K562 (cell line): ENCODE data around the gene NPR3. TPM values are rescaled to one million over a fixed set of nuclear protein-coding genes. Genes with fewer than 3 reads are reported as not detected.

Experiments
- ATAC-seq: fragments of 200-7000 bp; cut with Tn5 transposase; 3 replicates; pipeline ENCODE4 v1.9.1; 2020; ENCODE audit warnings: moderate library complexity
- BruUV-seq: library from RNA; stranded (reverse); fragments of 400-500 nt; replicated peaks from 2 replicates; lab custom pipeline; 2021; lab: Mats Ljungman, UMichigan
- CTCF ChIA-PET: fragments of 300-600 bp; formaldehyde crosslinking; extraction: SDS; loops from one replicate; lab custom pipeline; 2021; ENCODE audit warnings: low intra/inter-chr PET ratio; lab: Yijun Ruan, JAX
- POLR2A ChIA-PET: fragments of 300-600, 350-650 bp; sonication (Branson Sonifier 250); formaldehyde crosslinking; extraction: SDS; loops from one replicate; lab custom pipeline; 2021; ENCODE audit warnings: antibody characterized with exemption, inconsistent platforms; lab: Yijun Ruan, JAX
- DNase-seq, 4 experiments: peaks; one replicate each; pipeline versions ENCODE4 v3.0.0 to v3.0.0-alpha.2; 2011 to 2018; ENCODE audit warnings: low spot score in 3 of 4, mixed read lengths in 3 of 4; ENCODE audit errors: extremely low read depth in 1 of 4
- FAIRE-seq: peaks from 2 replicates; lab custom pipeline; 2011; peaks lifted over from hg19 to GRCh38; lab: Jason Lieb, UNC
- H2AFZ ChIP-seq: 2 replicates; pipeline ENCODE4 v1.6.0; 2011; ENCODE audit warnings: low read depth, low read length, control low read depth, inconsistent platforms
- H3K27ac ChIP-seq: fragments of 200-600 bp; 3 replicates; pipeline ENCODE4 v1.8.0; 2011; ENCODE audit warnings: low read depth, mild to moderate bottlenecking, control low read depth, inconsistent platforms, low read length, moderate library complexity, mixed read lengths; ENCODE audit errors: extremely low read depth
- H3K27me3 ChIP-seq, 2 experiments: fragments of 300-600 bp in 1 of 2; 2 replicates in 1 of 2; 3 replicates in 1 of 2; pipeline versions ENCODE4 v1.6.0 to v1.8.0; 2011; ENCODE audit warnings: inconsistent platforms in 2 of 2, low read length in 2 of 2, mild to moderate bottlenecking in 1 of 2, mixed read lengths in 1 of 2, moderate library complexity in 1 of 2; ENCODE audit not compliant: control insufficient read depth in 2 of 2, insufficient read depth in 2 of 2
- H3K36me3 ChIP-seq: fragments of 300-600 bp; 3 replicates; pipeline ENCODE4 v1.8.0; 2011; ENCODE audit warnings: mild to moderate bottlenecking, low read length, inconsistent platforms; ENCODE audit not compliant: control insufficient read depth, insufficient read depth
- H3K4me1 ChIP-seq, 2 experiments: fragments of 200-600 bp in 1 of 2; replicated peaks in 1 of 2; 2 replicates in 1 of 2; 3 replicates in 1 of 2; pipeline versions ENCODE4 v1.5.1 to v1.8.0; 2011; ENCODE audit warnings: inconsistent platforms in 2 of 2, low read length in 2 of 2, mild to moderate bottlenecking in 1 of 2, mixed read lengths in 1 of 2, moderate library complexity in 1 of 2; ENCODE audit not compliant: control insufficient read depth in 2 of 2, insufficient read depth in 2 of 2
- H3K4me2 ChIP-seq: 2 replicates; pipeline ENCODE4 v1.6.1; 2011; ENCODE audit warnings: low read length, control low read depth, inconsistent platforms, mixed read lengths; ENCODE audit not compliant: insufficient read depth
- H3K4me3 ChIP-seq: fragments of 200-600 bp; sonication (generic), shearing (Covaris generic); 2 replicates; pipeline ENCODE4 v1.5.1; 2016; ENCODE audit warnings: control low read depth, inconsistent platforms
- H3K79me2 ChIP-seq: fragments of 200-600 bp; 3 replicates; pipeline ENCODE4 v1.8.0; 2011; ENCODE audit warnings: low read length, inconsistent platforms; ENCODE audit not compliant: control insufficient read depth, insufficient read depth
- H3K9ac ChIP-seq, 2 experiments: 2 replicates each; pipeline versions ENCODE4 v1.6.0 to v1.6.1; 2011; ENCODE audit warnings: low read depth in 2 of 2, low read length in 2 of 2, control low read depth in 1 of 2, inconsistent platforms in 1 of 2, mild to moderate bottlenecking in 1 of 2, mixed read lengths in 1 of 2; ENCODE audit not compliant: insufficient read depth in 1 of 2
- H3K9me1 ChIP-seq: one replicate; pipeline ENCODE4 v1.6.0; 2011; ENCODE audit warnings: inconsistent platforms, mild to moderate bottlenecking, low read length, moderate library complexity; ENCODE audit not compliant: control insufficient read depth, insufficient read depth
- H3K9me3 ChIP-seq: replicated peaks from 2 replicates; pipeline ENCODE4 v1.5.1; 2011; ENCODE audit warnings: low read depth, low read length, inconsistent platforms; ENCODE audit not compliant: control insufficient read depth, insufficient read depth
- H4K20me1 ChIP-seq: replicated peaks from 2 replicates; pipeline ENCODE4 v1.6.1; 2011; ENCODE audit warnings: low read length, inconsistent platforms, mixed read lengths; ENCODE audit not compliant: control insufficient read depth, insufficient read depth
- KLF6 ChIP-seq: fragments of 250-450 bp; sonication (Bioruptor Pico); IDR thresholded peaks from 2 replicates; pipeline ENCODE4 v1.4.0; 2020; ENCODE audit warnings: mild to moderate bottlenecking, moderate library complexity, borderline replicate concordance
- MCM2 ChIP-seq: fragments of 450-650 bp; IDR thresholded peaks from 2 replicates; pipeline ENCODE4 v1.6.1; 2017; ENCODE audit warnings: low read depth, mild to moderate bottlenecking
- MEF2A ChIP-seq: IDR thresholded peaks from 2 replicates; pipeline ENCODE4 v1.6.1; 2011; ENCODE audit warnings: low read depth, mild to moderate bottlenecking, low read length, moderate library complexity; ENCODE audit not compliant: control insufficient read depth
- NFRKB ChIP-seq: fragments of 450-650 bp; IDR thresholded peaks from 2 replicates; pipeline ENCODE4 v1.6.1; 2016; ENCODE audit warnings: low read depth
- ZBTB1 ChIP-seq: sonication (generic); formaldehyde crosslinking; IDR thresholded peaks from 2 replicates; pipeline ENCODE4 v1.8.1; 2023; ENCODE audit warnings: missing genetic modification reagents, low read depth, mild to moderate bottlenecking, borderline replicate concordance
- ZNF133 ChIP-seq: fragments of 250-450 bp; sonication (Bioruptor Pico); IDR thresholded peaks from 2 replicates; pipeline ENCODE4 v1.4.0; 2020; ENCODE audit warnings: mild to moderate bottlenecking
- ZNF695 ChIP-seq: fragments of 450-650 bp; formaldehyde crosslinking; IDR thresholded peaks from 2 replicates; pipeline ENCODE4 v1.4.0; 2020; ENCODE audit warnings: mild to moderate bottlenecking, moderate library complexity
- WGBS: fragments of 100-300 bp; shearing (Covaris generic); methylation state at CpG from one replicate; pipeline ENCODE4 v1.1.6; 2016; ENCODE audit warnings: low coverage, mixed read lengths; ENCODE audit not compliant: insufficient coverage; ENCODE audit errors: missing lambda C conversion rate; 5-methylcytosine and 5-hydroxymethylcytosine counted together
- in situ Hi-C: fragments of 300-500 bp; cut with MboI; formaldehyde crosslinking; loops from 4 replicates; pipeline ENCODE4 v1.15.0; 2018; ENCODE audit warnings: inconsistent platforms, mixed read lengths
- intact Hi-C: fragments of 100-400 bp; cut with micrococcal nuclease; formaldehyde crosslinking; loops from 2 replicates; pipeline ENCODE4 v1.14.2; 2022
- polyA plus RNA-seq, 8 experiments: library from polyadenylated mRNA; depleted of rRNA in 4 of 8; stranded (reverse) in 5 of 8; unstranded in 3 of 8; fragments of >200 nt; fragmentation: Nextera tagmentation in 2 of 8; fragmentation: Illumina TruSeq in 1 of 8; extraction: Ambion mirVana in 2 of 8; extraction: Trizol in 1 of 8; gene quantifications; 2 replicates each; pipeline versions ENCODE4 v1.2.1 to v1.2.3, GENCODE V29; 2011 to 2014; ENCODE audit warnings: inconsistent platforms in 1 of 8, missing spikeins in 1 of 8
- total RNA-seq, 7 experiments: library from RNA; depleted of rRNA in 6 of 7; stranded (reverse); fragments of >200 nt in 6 of 7; fragmentation: Illumina TruSeq in 2 of 7; extraction: Trizol in 2 of 7; gene quantifications; 2 replicates each; pipeline versions ENCODE4 v1.2.1 to v1.2.3, GENCODE V29; 2011 to 2021; ENCODE audit warnings: low replicate concordance in 1 of 7

NPR3 gene
- total and polyA plus RNA-seq, 9 of the 15 experiments (the other 6 are each of a cell fraction or from before 2014, with no cell fraction given), result 0.01 to 0.11 (median 0.04) TPM; not detected in 2

GRCh38 chr5:32711681-32712480, 760 bp downstream of the NPR3 start:
- H3K9me1 ChIP-seq, result no peaks in the 10 kb centered on the region
- no peak for TF ChIP-seq NFRKB
- TF ChIP-seq, all 486 proteins: peak for 0
- ChIA-PET POLR2A (interaction anchor here (0.7 kb wide), 1 partner anchor 14 kb away, joined by 3 read pairs; no protein-coding TSS in a partner anchor), CTCF (interaction anchor here (0.6 kb wide), 1 partner anchor 135 kb away, joined by 3 read pairs; no protein-coding TSS in a partner anchor)
- no TSS peak for BruUV-seq
- H3K4me2 ChIP-seq, result no peak overlapping the region
- peaks cover 17 to 47% of the 10 kb centered on the region in 2 experiments for H3K27me3 ChIP-seq
- H3K9me3 ChIP-seq, result no peaks in the 10 kb centered on the region
- DNase-seq (no peak), ATAC-seq (no peak), FAIRE-seq (no peak)
- H3K27ac ChIP-seq, result no peak overlapping the region
- H3K36me3 ChIP-seq, result no peaks in the 10 kb centered on the region
- H2AFZ ChIP-seq, result no peak overlapping the region
- H3K9ac ChIP-seq, result no peak overlapping the region
- H3K79me2 ChIP-seq, result no peaks in the 10 kb centered on the region
- H3K4me3 ChIP-seq, result no peak overlapping the region
- intact Hi-C loops (no loop called here), in situ Hi-C loops (no loop called here)
- H3K4me1 ChIP-seq, result peaks cover 0 to 27% of the 10 kb centered on the region in 2 experiments; a peak in 2 of 5 replicates
- no peaks in the 10 kb centered on the region for H4K20me1 ChIP-seq
- 31% methylated on average over 51 of the region's 76 CpGs for WGBS

GRCh38 chr5:32712481-32713360, 1.6 kb downstream of the NPR3 start:
- no peaks in the 10 kb centered on the region for H3K79me2 ChIP-seq
- no peak for DNase-seq
- no peak for FAIRE-seq
- H4K20me1 ChIP-seq, result no peaks in the 10 kb centered on the region
- no peaks in the 10 kb centered on the region for H3K9me3 ChIP-seq
- ChIA-PET CTCF (interaction anchor here (0.6 kb wide), 1 partner anchor 134 kb away, joined by 3 read pairs; no protein-coding TSS in a partner anchor), POLR2A (interaction anchor here (0.7 kb wide), 1 partner anchor 14 kb away, joined by 3 read pairs; no protein-coding TSS in a partner anchor)
- H3K27me3 ChIP-seq, result peaks cover 17 to 47% of the 10 kb centered on the region in 2 experiments
- WGBS, result 35% methylated on average over 55 of the region's 56 CpGs
- no peak for ATAC-seq
- no peak overlapping the region for H3K4me3 ChIP-seq
- no peak overlapping the region for H3K4me2 ChIP-seq
- H3K27ac ChIP-seq, result no peak overlapping the region
- in situ Hi-C loops, result no loop called here
- H3K4me1 ChIP-seq, result peaks cover 0 to 27% of the 10 kb centered on the region in 2 experiments; a peak in 2 of 5 replicates
- no peaks in the 10 kb centered on the region for H3K9me1 ChIP-seq
- BruUV-seq, result no TSS peak
- no peak overlapping the region for H2AFZ ChIP-seq
- H3K36me3 ChIP-seq, result no peaks in the 10 kb centered on the region
- intact Hi-C loops, result no loop called here
- TF ChIP-seq KLF6 (no peak), MCM2 (no peak), MEF2A (no peak), ZBTB1 (CRISPR knock-in tag) (no peak), ZNF695 (CRISPR knock-in tag) (no peak), ZNF133 (CRISPR knock-in tag) (no peak)
- TF ChIP-seq, all 486 proteins: peak for 0
- H3K9ac ChIP-seq, result no peak overlapping the region
